Activated naive CD4-positive, alpha-beta T cell (primary cell): ENCODE data around the gene IL22.
A peak's percentile ranks its signal among the peaks of the same experiment; 100 is the strongest.

Experiments used
- DNase-seq, 4 experiments: peaks; one replicate each; lab custom pipeline; 2025; lab: John Stamatoyannopoulos, UW

IL22 gene

GRCh38 chr12:68264158-68264855 lies 10.9 kb upstream of the IL22 start:
- no peak for DNase-seq

- no peak for DNase-seq
Measured at GRCh38 chr12:68263366-68263765, 10.0 kb upstream of the IL22 start.

- DNase-seq = no peak
Measured at GRCh38 chr12:68261896-68262295, 8.5 kb upstream of the IL22 start.

- DNase-seq = no peak
Measured at GRCh38 chr12:68260153-68260552, 6.7 kb upstream of the IL22 start.

- no peak for DNase-seq
Measured at GRCh38 chr12:68259318-68259940, 6.0 kb upstream of the IL22 start.

- no peak for DNase-seq
Measured at GRCh38 chr12:68252077-68252476, 1.3 kb downstream of the IL22 start.

- no peak for DNase-seq
Measured at GRCh38 chr12:68250454-68250853, 3.0 kb downstream of the IL22 start.

GRCh38 chr12:68247785-68248184 lies 5.6 kb downstream of the IL22 start:
- no peak for DNase-seq

- DNase-seq = no peak
Measured at GRCh38 chr12:68246350-68246749, 7.1 kb downstream of the IL22 start.

- no peak for DNase-seq
Measured at GRCh38 chr12:68245180-68246021, 8.0 kb downstream of the IL22 start.

GRCh38 chr12:68242777-68243176 lies 10.6 kb downstream of the IL22 start:
- no peak for DNase-seq

- peak in 1 of 4 experiments; percentile 8 for DNase-seq
Measured at GRCh38 chr12:68240975-68241374, 12.4 kb downstream of the IL22 start.

- DNase-seq = no peak
Measured at GRCh38 chr12:68240079-68240478, 13.3 kb downstream of the IL22 start.

GRCh38 chr12:68239309-68239982 lies 14.0 kb downstream of the IL22 start:
- DNase-seq = no peak

- DNase-seq = no peak
Measured at GRCh38 chr12:68237619-68238018, 15.8 kb downstream of the IL22 start.

GRCh38 chr12:68237078-68237477 lies 16.3 kb downstream of the IL22 start:
- DNase-seq = no peak

GRCh38 chr12:68236421-68237059 lies 16.9 kb downstream of the IL22 start:
- peak in 1 of 4 experiments; percentile 11 for DNase-seq

- DNase-seq = no peak
Measured at GRCh38 chr12:68235576-68235975, 17.8 kb downstream of the IL22 start.

GRCh38 chr12:68234140-68234539 lies 19.3 kb downstream of the IL22 start:
- DNase-seq = no peak

- no peak for DNase-seq
Measured at GRCh38 chr12:68233498-68233897, 19.9 kb downstream of the IL22 start.

- DNase-seq = no peak
Measured at GRCh38 chr12:68231691-68232090, 21.7 kb downstream of the IL22 start.

- DNase-seq = no peak
Measured at GRCh38 chr12:68231229-68231628, 22.2 kb downstream of the IL22 start.
